HL-60 (cell line): ENCODE data around the gene ABCD1.

Experiments
- CTCF ChIP-seq: IDR thresholded peaks from one replicate; pipeline ENCODE4 v1.5.1; 2011; ENCODE audit warnings: low read length, control low read depth, inconsistent platforms; ENCODE audit not compliant: insufficient read depth
- POLR2AphosphoS5 ChIP-seq: IDR thresholded peaks from 2 replicates; pipeline ENCODE4 v1.6.1; 2012; ENCODE audit warnings: low read depth

DNA sequence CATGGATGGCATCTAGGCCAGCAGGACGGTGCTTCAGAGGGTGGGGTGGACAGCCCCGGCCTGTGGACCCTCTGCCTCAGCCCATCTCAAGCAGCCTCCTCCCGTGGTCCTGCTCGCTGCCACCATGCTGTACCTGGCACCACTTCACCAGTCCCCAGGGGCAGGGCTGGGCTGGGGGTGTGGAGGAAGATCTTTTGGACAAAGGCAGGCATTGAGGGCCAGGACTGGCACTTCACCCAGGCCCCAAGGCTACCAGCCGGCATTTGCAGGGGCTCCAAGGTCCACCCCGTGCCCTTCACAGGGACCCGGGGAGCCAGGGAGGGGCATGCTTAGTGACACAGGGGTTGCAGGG lies 40.1 kb downstream of the ABCD1 start:
- no peak for TF ChIP-seq CTCF
- no peak for TF ChIP-seq POLR2AphosphoS5
